HepG2 (cell line): ENCODE results near the gene SELL. TPM values are rescaled to one million over a fixed set of nuclear protein-coding genes. Genes with fewer than 3 reads are reported as not detected.
A peak's percentile ranks its signal among the peaks of the same experiment; 100 is the strongest.

Experiments used
- DMTF1 ChIP-seq: sonication (generic); formaldehyde crosslinking; IDR thresholded peaks from 2 replicates; pipeline ENCODE4 v1.4.0; 2020; ENCODE audit warnings: mild to moderate bottlenecking, missing genetic modification reagents
- GATAD2A ChIP-seq: IDR thresholded peaks from 2 replicates; pipeline ENCODE4 v1.6.1; 2016
- IKZF5 ChIP-seq: IDR thresholded peaks from 2 replicates; pipeline ENCODE4 v1.6.1; 2018; ENCODE audit warnings: missing genetic modification reagents, mild to moderate bottlenecking, missing compliant biosample characterization
- MATR3 ChIP-seq: sonication (generic); formaldehyde crosslinking; IDR thresholded peaks from 2 replicates; pipeline ENCODE4 v1.4.0; 2020; ENCODE audit warnings: missing genetic modification reagents
- NCOR1 ChIP-seq: fragments of 200-600 bp; sonication (generic); IDR thresholded peaks from 2 replicates; pipeline ENCODE4 v1.7.0; 2017; ENCODE audit warnings: antibody characterized with exemption, low read length, borderline replicate concordance
- NKX3-1 ChIP-seq: sonication (generic); formaldehyde crosslinking; IDR thresholded peaks from 2 replicates; pipeline ENCODE4 v1.5.0; 2020; ENCODE audit warnings: missing genetic modification reagents
- RXRB ChIP-seq: IDR thresholded peaks from 2 replicates; pipeline ENCODE4 v1.6.1; 2016; ENCODE audit warnings: borderline replicate concordance, missing genetic modification reagents, missing compliant biosample characterization
- SOX6 ChIP-seq, 2 experiments: fragments of 450-650 bp in 1 of 2; sonication (generic) in 1 of 2; formaldehyde crosslinking in 1 of 2; IDR thresholded peaks; 2 replicates each; pipeline versions ENCODE4 v1.4.0 to v1.6.1; 2017 to 2020; ENCODE audit warnings: antibody characterized with exemption in 1 of 2, mild to moderate bottlenecking in 1 of 2, missing genetic modification reagents in 1 of 2
- ZBTB10 ChIP-seq: sonication (generic); formaldehyde crosslinking; IDR thresholded peaks from 2 replicates; pipeline ENCODE4 v1.4.0; 2020; ENCODE audit warnings: missing genetic modification reagents, borderline replicate concordance
- ZNF382 ChIP-seq: sonication (generic); formaldehyde crosslinking; IDR thresholded peaks from 2 replicates; pipeline ENCODE4 v1.5.0; 2020; ENCODE audit warnings: missing genetic modification reagents, mild to moderate bottlenecking, borderline replicate concordance
- ZNF558 ChIP-seq: sonication (generic); formaldehyde crosslinking; IDR thresholded peaks from 2 replicates; pipeline ENCODE4 v1.9.0; 2022; ENCODE audit warnings: mild to moderate bottlenecking, missing genetic modification reagents, borderline replicate concordance
- polyA plus RNA-seq, 8 experiments: library from polyadenylated mRNA; depleted of rRNA in 3 of 8; stranded (reverse) in 7 of 8; unstranded in 1 of 8; fragments of >200 nt; fragmentation: Illumina TruSeq in 4 of 8; extraction: Trizol in 4 of 8; gene quantifications; 2 replicates each; pipeline versions ENCODE4 v1.2.1 to v1.2.3, GENCODE V29; 2011 to 2016; ENCODE audit warnings: low read depth in 4 of 8, missing spikeins in 1 of 8, mixed read lengths in 1 of 8; ENCODE audit not compliant: insufficient read depth in 1 of 8
- total RNA-seq, 5 experiments: library from RNA; depleted of rRNA; stranded (reverse); fragments of >200 nt; fragmentation: Illumina TruSeq; extraction: Trizol; gene quantifications; 2 replicates each; pipeline ENCODE4 v1.2.3, GENCODE V29; 2016; ENCODE audit warnings: low read depth in 1 of 5
- TF ChIP-seq, protein P1 (sequence below), 2 experiments: sonication (generic) in 1 of 2; formaldehyde crosslinking in 1 of 2; IDR thresholded peaks; 2 replicates each; pipeline versions ENCODE4 v1.4.0 to v1.6.1; 2016 to 2020; ENCODE audit warnings: borderline replicate concordance in 1 of 2, low read depth in 1 of 2, mild to moderate bottlenecking in 1 of 2, missing genetic modification reagents in 1 of 2
- TF ChIP-seq, protein P2 (sequence below): sonication (generic); formaldehyde crosslinking; IDR thresholded peaks from 2 replicates; pipeline ENCODE4 v1.4.0; 2020; ENCODE audit warnings: missing genetic modification reagents

Gene SELL
- total and polyA plus RNA-seq, 2 of the 13 experiments (the other 11 are each of a cell fraction or from before 2014, with no cell fraction given) = 0.13 to 0.18 TPM

- TF ChIP-seq, protein P1, sequence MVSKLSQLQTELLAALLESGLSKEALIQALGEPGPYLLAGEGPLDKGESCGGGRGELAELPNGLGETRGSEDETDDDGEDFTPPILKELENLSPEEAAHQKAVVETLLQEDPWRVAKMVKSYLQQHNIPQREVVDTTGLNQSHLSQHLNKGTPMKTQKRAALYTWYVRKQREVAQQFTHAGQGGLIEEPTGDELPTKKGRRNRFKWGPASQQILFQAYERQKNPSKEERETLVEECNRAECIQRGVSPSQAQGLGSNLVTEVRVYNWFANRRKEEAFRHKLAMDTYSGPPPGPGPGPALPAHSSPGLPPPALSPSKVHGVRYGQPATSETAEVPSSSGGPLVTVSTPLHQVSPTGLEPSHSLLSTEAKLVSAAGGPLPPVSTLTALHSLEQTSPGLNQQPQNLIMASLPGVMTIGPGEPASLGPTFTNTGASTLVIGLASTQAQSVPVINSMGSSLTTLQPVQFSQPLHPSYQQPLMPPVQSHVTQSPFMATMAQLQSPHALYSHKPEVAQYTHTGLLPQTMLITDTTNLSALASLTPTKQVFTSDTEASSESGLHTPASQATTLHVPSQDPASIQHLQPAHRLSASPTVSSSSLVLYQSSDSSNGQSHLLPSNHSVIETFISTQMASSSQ (IDR thresholded peaks at IDR 0.05; ENCODE audit: low read depth) = peak; percentile 42; the same call in 1 of the 2 replicates
- TF ChIP-seq, protein P1 (CRISPR knock-in tag; IDR thresholded peaks at IDR 0.05; ENCODE audit: borderline replicate concordance) = peak; percentile 84
- TF ChIP-seq DMTF1 (CRISPR knock-in tag) = no peak
- TF ChIP-seq ZBTB10 (CRISPR knock-in tag) = no peak
- TF ChIP-seq SOX6 (IDR thresholded peaks at IDR 0.05) = no peak
- TF ChIP-seq SOX6 (CRISPR knock-in tag; IDR thresholded peaks at IDR 0.05) = peak; percentile 99
- no peak for TF ChIP-seq ZNF558
- 0 out of 2 replicates have a peak, but pooled peaks have one; percentile 51 for TF ChIP-seq IKZF5
- peak; percentile 65; the same call in 1 of the 2 replicates for TF ChIP-seq NCOR1
- peak; percentile 91 for TF ChIP-seq GATAD2A
- peak; percentile 68; the same call in 1 of the 2 replicates for TF ChIP-seq RXRB (CRISPR knock-in tag)
- TF ChIP-seq NKX3-1 (CRISPR knock-in tag) = peak; percentile 33; the same call in 1 of the 2 replicates
- no peak for TF ChIP-seq MATR3 (CRISPR knock-in tag)
- TF ChIP-seq, protein P2, sequence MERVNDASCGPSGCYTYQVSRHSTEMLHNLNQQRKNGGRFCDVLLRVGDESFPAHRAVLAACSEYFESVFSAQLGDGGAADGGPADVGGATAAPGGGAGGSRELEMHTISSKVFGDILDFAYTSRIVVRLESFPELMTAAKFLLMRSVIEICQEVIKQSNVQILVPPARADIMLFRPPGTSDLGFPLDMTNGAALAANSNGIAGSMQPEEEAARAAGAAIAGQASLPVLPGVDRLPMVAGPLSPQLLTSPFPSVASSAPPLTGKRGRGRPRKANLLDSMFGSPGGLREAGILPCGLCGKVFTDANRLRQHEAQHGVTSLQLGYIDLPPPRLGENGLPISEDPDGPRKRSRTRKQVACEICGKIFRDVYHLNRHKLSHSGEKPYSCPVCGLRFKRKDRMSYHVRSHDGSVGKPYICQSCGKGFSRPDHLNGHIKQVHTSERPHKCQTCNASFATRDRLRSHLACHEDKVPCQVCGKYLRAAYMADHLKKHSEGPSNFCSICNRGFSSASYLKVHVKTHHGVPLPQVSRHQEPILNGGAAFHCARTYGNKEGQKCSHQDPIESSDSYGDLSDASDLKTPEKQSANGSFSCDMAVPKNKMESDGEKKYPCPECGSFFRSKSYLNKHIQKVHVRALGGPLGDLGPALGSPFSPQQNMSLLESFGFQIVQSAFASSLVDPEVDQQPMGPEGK (CRISPR knock-in tag) = 0 out of 2 replicates have a peak, but pooled peaks have one; percentile 49
- no peak for TF ChIP-seq ZNF382
Observed at GRCh38 chr1:169745015-169745861, 33.8 kb upstream of the SELL start (continued).
